Measurements from ENCODE around the gene DHRS2. TPM values are rescaled to one million over a fixed set of nuclear protein-coding genes. Genes with fewer than 3 reads are reported as not detected.
"Not testable (repeated sequence)": the region's sequence is repeated elsewhere in the genome, so short reads cannot be mapped to it uniquely, and the experiment has no call there.

DHRS2 gene
- polyA plus RNA-seq, result not detected

DNA sequence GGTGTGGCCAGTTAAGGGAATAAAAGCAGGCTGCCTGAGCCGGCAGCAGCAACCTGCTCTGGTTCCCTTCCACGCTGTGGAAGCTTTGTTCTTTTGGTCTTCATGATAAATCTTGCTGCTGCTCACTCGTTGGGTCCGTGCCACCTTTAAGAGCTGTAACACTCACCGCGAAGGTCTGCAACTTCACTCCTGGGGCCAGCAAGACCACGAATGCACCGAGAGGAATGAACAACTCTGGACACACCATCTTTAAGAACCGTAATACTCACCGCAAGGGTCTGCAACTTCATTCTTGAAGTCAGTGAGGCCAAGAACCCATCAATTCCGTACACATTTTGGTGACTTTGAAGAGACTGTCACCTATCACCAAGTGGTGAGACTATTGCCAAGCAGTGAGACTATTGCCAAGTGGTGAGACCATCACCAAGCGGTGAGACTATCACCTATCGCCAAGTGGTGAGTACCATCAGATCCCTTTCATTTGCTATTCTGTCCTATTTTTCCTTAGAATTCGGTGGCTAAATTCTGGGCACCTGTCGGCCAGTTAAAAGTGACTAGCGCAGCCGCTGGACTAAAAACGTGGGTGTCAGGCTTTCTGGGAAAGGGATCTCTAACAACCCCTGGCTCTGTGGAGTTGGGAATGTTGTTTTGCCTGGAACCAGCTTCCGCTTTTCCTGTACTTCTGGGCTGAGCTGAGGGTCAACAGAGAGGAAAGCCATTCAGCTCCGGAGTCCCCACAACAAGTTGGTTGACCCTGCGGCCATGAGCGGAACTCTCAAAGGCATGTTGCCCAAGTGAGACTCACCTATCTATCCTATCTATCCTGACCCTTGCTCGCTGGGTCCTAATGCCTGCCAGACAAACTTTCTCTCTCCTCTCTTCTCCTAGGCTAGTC, at the start of gene DHRS2:
Gene DHRS2 (plus strand): TSS at position 48 of the 895 bp plus-strand sequence. CDS start 2,501 bp downstream, outside the sequence.
- H3K27ac Mint-ChIP-seq, result no peak within 1 kb of the TSS
- no peak within 1 kb of the TSS for H3K4me3 Mint-ChIP-seq
- peaks cover 0 to 3% (median 2%) of the 10 kb centered on the region in 3 donors for H3K9me3 Mint-ChIP-seq
- H3K4me1 Mint-ChIP-seq, result peaks cover 0 to 2% (median 0%) of the 10 kb centered on the region in 3 donors
- peaks cover 1% of the 10 kb centered on the region for H3K27me3 Mint-ChIP-seq
- H3K36me3 Mint-ChIP-seq, result no peaks in the 10 kb centered on the region

DNA sequence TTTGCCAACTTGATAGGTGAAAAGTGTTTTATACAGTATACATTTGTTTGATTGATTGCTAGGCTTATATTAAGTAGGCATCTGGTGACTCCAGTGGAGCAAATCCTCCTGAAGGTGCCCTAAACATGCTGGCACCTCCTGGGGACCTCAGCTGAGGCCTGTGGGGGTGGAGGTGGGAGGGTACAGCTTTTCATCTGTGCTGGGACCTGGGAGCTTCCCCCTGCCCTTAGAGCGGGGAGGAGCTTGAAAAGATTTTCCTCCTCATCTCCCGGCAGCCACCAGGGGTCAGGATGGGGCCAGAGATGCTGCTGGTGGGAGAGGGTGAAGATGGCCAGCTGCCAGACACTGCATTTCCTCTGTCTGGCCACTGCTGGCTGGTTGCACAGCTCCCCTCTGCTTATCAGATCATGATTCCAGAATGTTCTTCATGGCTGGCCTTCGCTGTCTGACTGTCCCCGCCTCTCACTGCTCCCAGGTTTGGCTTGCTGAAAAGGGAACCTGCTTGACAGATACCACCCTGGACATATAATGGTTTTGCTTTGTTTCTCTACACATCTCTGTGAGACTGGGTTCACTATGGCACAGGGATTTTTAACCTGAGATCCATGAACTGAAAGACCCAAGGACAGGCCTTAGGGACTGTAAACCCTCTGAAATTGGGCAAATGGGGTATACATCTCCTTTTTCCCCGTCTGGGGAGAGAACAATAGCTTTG, 47.1 kb upstream of the DHRS2 start:
- Mint-ChIP-seq H3K9me3 (no peaks in the 10 kb centered on the region), H3K4me1 (peaks cover 0 to 4% (median 0%) of the 10 kb centered on the region in 3 donors), H3K27ac (no peak overlapping the region), H3K4me3 (no peak overlapping the region), H3K27me3 (no peaks in the 10 kb centered on the region), H3K36me3 (no peaks in the 10 kb centered on the region)

- Mint-ChIP-seq H3K27ac (no peak overlapping the region), H3K4me3 (no peak overlapping the region), H3K36me3 (no peaks in the 10 kb centered on the region), H3K27me3 (no peaks in the 10 kb centered on the region), H3K9me3 (no peaks in the 10 kb centered on the region), H3K4me1 (peaks cover 0 to 4% (median 0%) of the 10 kb centered on the region in 3 donors)
Observed at GRCh38 chr14:23589606-23590005, 46.6 kb upstream of the DHRS2 start.

GRCh38 chr14:23590198-23590597, 46.0 kb upstream of the DHRS2 start:
- Mint-ChIP-seq H3K27ac (no peak overlapping the region), H3K9me3 (no peaks in the 10 kb centered on the region), H3K36me3 (no peaks in the 10 kb centered on the region), H3K27me3 (no peaks in the 10 kb centered on the region), H3K4me3 (no peak overlapping the region), H3K4me1 (peaks cover 0 to 4% (median 0%) of the 10 kb centered on the region in 3 donors)

GRCh38 chr14:23594191-23594590, 42.0 kb upstream of the DHRS2 start:
- not testable (repeated sequence) for H3K27ac Mint-ChIP-seq, H3K4me3 Mint-ChIP-seq, H3K36me3 Mint-ChIP-seq, H3K27me3 Mint-ChIP-seq, H3K4me1 Mint-ChIP-seq, H3K9me3 Mint-ChIP-seq

DNA sequence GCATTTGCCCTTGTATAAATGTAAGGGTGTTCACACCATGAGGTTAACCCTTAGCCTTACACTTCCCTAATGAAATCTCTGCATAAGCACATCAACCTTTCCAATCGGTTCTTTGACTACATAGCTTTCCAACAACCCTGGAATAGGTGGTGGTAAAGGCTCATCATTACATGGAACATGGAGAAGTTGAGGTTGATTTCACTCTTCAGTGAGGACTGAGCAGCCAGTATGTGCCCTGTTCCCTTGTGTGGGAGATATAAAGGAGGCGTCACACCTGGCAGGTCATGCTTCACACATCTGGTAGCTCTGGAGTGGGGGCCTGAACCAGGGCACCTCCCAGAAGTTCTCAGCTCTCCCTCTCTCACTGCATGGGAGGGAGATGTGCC, 35.8 kb upstream of the DHRS2 start:
- peaks cover 2% of the 10 kb centered on the region for H3K36me3 Mint-ChIP-seq
- H3K27me3 Mint-ChIP-seq, result peaks cover 6% of the 10 kb centered on the region
- no peak overlapping the region for H3K4me3 Mint-ChIP-seq
- H3K9me3 Mint-ChIP-seq, result peaks cover 2 to 8% (median 4%) of the 10 kb centered on the region in 3 donors
- H3K4me1 Mint-ChIP-seq, result no peaks in the 10 kb centered on the region
- no peak overlapping the region for H3K27ac Mint-ChIP-seq

DNA sequence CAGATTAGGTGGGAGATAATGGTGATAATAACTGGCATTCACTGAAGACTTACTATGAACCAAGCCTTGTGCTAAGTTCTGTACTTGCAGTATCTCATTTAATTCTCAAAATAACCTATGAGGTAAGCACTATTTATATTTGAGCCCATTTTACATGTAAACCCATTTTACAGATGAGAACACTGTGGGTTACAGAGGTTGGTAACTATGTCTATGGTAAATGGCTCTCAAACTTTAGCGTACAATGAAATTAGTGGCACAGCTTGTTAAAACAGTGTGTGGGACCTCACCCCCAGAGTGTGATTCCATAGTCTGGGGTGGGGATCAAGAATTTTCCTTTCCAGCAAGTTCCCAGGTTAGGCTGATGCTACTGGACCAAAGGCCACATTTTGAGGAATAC, 35.4 kb upstream of the DHRS2 start:
- peaks cover 2 to 8% (median 4%) of the 10 kb centered on the region in 3 donors for H3K9me3 Mint-ChIP-seq
- H3K4me3 Mint-ChIP-seq, result no peak overlapping the region
- H3K27me3 Mint-ChIP-seq, result peaks cover 6% of the 10 kb centered on the region
- no peaks in the 10 kb centered on the region for H3K4me1 Mint-ChIP-seq
- no peak overlapping the region for H3K27ac Mint-ChIP-seq
- peaks cover 2% of the 10 kb centered on the region for H3K36me3 Mint-ChIP-seq

GRCh38 chr14:23601424-23601823, 34.7 kb upstream of the DHRS2 start:
- Mint-ChIP-seq H3K27me3 (peaks cover 4% of the 10 kb centered on the region), H3K4me1 (no peaks in the 10 kb centered on the region), H3K36me3 (peaks cover 2% of the 10 kb centered on the region), H3K4me3 (no peak overlapping the region), H3K9me3 (peaks cover 2 to 8% (median 4%) of the 10 kb centered on the region in 3 donors), H3K27ac (no peak overlapping the region)

GRCh38 chr14:23601845-23602180, 34.4 kb upstream of the DHRS2 start:
- Mint-ChIP-seq H3K36me3 (peaks cover 2% of the 10 kb centered on the region), H3K27me3 (peaks cover 4% of the 10 kb centered on the region), H3K9me3 (peaks cover 2 to 8% (median 4%) of the 10 kb centered on the region in 3 donors), H3K4me1 (no peaks in the 10 kb centered on the region), H3K4me3 (no peak overlapping the region), H3K27ac (no peak overlapping the region)

- Mint-ChIP-seq H3K36me3 (peaks cover 2% of the 10 kb centered on the region), H3K4me3 (no peak overlapping the region), H3K27me3 (peaks cover 4% of the 10 kb centered on the region), H3K9me3 (peaks cover 2 to 8% (median 4%) of the 10 kb centered on the region in 3 donors), H3K27ac (peak overlapping the region in 1 of 3 donors; percentile 57), H3K4me1 (no peaks in the 10 kb centered on the region)
Observed at GRCh38 chr14:23602181-23603095, 33.7 kb upstream of the DHRS2 start.

DNA sequence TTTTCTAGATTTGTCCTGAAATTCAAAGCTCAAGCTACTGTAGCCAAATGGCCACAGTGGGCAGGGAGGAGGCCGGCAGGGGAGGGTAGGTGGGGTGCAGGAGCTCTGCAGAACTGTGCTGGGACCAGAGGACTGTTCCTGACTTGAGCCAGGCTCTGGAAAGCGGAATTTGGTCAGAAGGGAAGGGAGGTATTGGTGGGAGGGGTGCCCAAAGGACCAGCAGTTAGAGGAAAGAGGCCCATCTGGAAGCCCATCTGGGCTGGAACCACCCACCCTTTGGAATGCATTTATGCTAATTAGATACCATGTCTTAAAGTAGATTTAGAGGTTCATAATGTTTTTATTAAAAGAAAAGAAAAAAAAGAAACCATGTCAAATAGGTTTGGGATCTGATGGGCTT, 33.1 kb upstream of the DHRS2 start:
- Mint-ChIP-seq H3K4me3 (no peak overlapping the region), H3K9me3 (peaks cover 2 to 8% (median 4%) of the 10 kb centered on the region in 3 donors), H3K27me3 (peaks cover 5% of the 10 kb centered on the region), H3K27ac (peak overlapping the region in 1 of 3 donors; percentile 57), H3K36me3 (peaks cover 2% of the 10 kb centered on the region), H3K4me1 (no peaks in the 10 kb centered on the region)

GRCh38 chr14:23604148-23604547, 32.0 kb upstream of the DHRS2 start:
- H3K4me1 Mint-ChIP-seq, result no peaks in the 10 kb centered on the region
- no peak overlapping the region for H3K4me3 Mint-ChIP-seq
- peaks cover 2% of the 10 kb centered on the region for H3K36me3 Mint-ChIP-seq
- peaks cover 6% of the 10 kb centered on the region for H3K27me3 Mint-ChIP-seq
- H3K27ac Mint-ChIP-seq, result no peak overlapping the region
- H3K9me3 Mint-ChIP-seq, result peaks cover 4 to 5% (median 5%) of the 10 kb centered on the region in 3 donors

GRCh38 chr14:23604675-23605170, 31.4 kb upstream of the DHRS2 start:
- Mint-ChIP-seq H3K27ac (no peak overlapping the region), H3K36me3 (peaks cover 2% of the 10 kb centered on the region), H3K4me3 (no peak overlapping the region), H3K27me3 (peaks cover 9% of the 10 kb centered on the region), H3K4me1 (no peaks in the 10 kb centered on the region), H3K9me3 (peaks cover 0 to 4% (median 3%) of the 10 kb centered on the region in 3 donors)

GRCh38 chr14:23605931-23606585, 30.1 kb upstream of the DHRS2 start:
- no peak overlapping the region for H3K4me3 Mint-ChIP-seq
- no peak overlapping the region for H3K27ac Mint-ChIP-seq
- peaks cover 0 to 3% (median 0%) of the 10 kb centered on the region in 3 donors for H3K9me3 Mint-ChIP-seq
- H3K36me3 Mint-ChIP-seq, result peaks cover 2% of the 10 kb centered on the region
- peaks cover 0 to 1% (median 0%) of the 10 kb centered on the region in 3 donors for H3K4me1 Mint-ChIP-seq
- H3K27me3 Mint-ChIP-seq, result peaks cover 6% of the 10 kb centered on the region

Measured in IgD-negative memory B cell (primary cell).